NCI-H82 treated with DMSO at 0.1 percent for 48 hours (cell line): ENCODE measurements around the gene SGCB.
"Not testable (repeated sequence)": the region's sequence is repeated elsewhere in the genome, so short reads cannot be mapped to it uniquely, and the experiment has no call there.

Source experiments
- DNase-seq: peaks from one replicate; lab custom pipeline; 2025; ENCODE audit not compliant: unreplicated experiment; lab: John Stamatoyannopoulos, UW

SGCB gene, protein sequence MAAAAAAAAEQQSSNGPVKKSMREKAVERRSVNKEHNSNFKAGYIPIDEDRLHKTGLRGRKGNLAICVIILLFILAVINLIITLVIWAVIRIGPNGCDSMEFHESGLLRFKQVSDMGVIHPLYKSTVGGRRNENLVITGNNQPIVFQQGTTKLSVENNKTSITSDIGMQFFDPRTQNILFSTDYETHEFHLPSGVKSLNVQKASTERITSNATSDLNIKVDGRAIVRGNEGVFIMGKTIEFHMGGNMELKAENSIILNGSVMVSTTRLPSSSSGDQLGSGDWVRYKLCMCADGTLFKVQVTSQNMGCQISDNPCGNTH

DNA sequence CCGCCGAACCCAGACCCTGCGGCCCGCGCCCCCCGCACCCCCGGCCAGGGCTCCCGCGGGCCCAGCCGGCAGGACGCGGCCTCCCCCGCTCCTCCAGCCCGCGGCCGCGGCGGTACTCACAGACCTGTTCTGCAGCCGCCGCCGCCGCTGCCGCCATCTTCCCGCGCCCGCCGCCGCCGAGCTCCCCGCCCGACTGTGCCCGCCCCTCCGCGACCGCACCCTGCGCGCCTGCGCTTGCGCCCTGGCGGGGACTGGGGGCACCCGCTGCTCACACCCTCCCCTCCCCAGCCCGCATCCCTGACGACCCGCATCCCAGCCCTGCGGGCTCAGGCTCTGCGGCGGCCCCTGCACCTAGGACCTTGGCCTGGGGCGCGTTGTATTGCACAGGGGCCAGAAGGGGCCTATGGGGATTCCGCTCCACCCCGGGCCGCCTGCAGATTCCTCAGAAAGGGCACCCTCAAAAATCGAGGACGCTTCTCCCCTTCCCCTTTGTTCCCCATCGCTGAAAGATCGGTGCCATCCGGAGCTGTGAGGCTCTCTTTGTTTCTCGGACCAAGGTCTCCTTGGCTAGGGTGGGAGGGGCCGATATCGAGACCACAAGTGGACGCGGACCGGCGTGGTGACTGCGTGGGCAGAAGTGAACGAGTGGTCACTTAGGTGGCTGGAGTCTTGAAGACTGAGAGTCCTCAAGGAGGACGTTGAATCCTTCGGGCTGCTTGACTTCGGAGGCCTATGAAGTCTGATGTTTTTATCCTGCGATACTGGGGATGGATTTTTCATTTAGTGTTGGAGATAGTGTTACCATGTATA is at the start of gene SGCB:
Gene SGCB (minus strand): TSS at position 197 of the 810 bp plus-strand sequence. CDS start 40 bp downstream, at position 157.
- no peak for DNase-seq

- DNase-seq: not testable (repeated sequence)
Observed at GRCh38 chr4:52086425-52086824, 48.3 kb upstream of the SGCB start.

DNA sequence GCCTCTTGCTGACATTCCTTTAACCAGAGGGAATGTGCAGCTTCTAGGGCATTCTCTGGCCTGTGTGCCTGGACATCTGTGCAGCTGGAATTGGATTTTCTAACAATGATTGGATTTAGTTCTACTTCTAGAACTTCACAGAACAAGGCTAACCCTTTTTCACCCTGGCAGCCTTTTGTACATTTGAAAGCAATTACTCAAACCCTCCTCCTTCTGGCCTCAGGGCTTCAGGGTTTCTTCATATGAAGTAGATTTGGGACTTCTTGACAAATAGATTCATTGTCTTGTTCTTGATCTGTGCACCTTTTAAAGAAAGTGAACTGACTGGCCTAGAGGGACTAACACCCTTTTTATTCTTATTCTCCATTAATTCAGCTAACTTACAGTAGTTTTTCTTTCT is 43.1 kb upstream of the SGCB start:
- DNase-seq: no peak

DNA sequence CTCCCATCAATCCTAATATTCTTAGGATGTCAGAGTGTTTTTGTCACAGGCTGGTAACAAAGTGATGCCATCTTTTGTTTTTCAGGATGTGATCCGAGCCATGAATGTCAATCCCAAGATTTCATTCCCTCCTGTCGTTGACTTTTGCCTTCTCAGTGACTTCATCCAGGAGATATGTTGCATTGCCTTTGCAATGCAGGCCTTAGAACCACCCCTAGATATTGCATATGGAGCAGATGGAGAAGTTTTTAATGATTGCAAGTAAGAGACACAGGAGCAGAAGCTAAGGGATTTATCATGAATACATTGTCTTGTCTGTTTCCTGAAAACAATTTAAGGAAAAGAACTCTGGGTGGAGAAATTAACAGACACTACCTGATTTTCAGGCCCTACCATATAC is 41.6 kb upstream of the SGCB start:
- no peak for DNase-seq

- no peak for DNase-seq
Observed at GRCh38 chr4:52076731-52077130, 38.6 kb upstream of the SGCB start.

- no peak for DNase-seq
Observed at GRCh38 chr4:52071791-52072546, 33.9 kb upstream of the SGCB start.

- no peak for DNase-seq
Observed at GRCh38 chr4:52069571-52069970, 31.5 kb upstream of the SGCB start.

DNA sequence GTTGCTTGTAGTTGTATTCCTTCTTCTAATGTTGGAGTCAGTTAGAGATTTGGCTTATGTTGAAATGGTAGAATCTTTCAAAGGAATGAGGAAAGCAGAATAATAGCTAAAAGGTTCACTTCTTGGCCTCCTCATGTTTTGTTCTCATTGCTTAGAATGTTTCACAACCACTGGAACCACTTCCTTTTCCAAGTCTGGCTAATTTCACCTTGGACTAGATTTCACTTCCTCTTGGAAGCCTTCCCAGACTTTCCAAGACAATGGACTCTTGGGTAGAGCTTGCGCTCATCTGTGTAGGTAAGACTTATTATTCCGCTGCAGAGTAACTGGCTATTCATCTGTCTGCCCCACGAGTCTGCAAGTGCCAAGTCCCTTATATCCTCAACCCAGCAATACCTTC is 21.3 kb upstream of the SGCB start:
- DNase-seq: no peak

- DNase-seq: no peak
Observed at GRCh38 chr4:52058275-52058674, 20.2 kb upstream of the SGCB start.

DNA sequence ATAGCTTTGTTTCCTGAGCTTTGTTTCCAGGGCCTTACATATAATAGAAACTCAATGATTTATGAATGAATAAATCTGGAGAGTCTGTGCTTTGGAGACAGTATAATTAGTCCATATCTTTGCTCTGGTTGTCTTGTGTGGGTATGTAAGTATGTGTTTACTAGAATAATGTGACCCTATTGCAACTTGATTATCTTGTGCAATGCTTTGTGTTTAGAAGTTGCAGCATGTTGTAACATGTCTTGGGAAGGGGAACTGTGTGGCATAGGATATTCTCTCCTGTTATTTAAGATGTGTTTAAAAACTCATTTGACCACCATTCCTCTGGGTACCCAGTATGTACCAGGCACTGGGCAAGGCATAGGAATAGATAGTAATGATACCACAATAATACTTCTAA is 19.1 kb upstream of the SGCB start:
- no peak for DNase-seq

GRCh38 chr4:52054254-52054653 is 16.2 kb upstream of the SGCB start:
- DNase-seq: no peak

DNA sequence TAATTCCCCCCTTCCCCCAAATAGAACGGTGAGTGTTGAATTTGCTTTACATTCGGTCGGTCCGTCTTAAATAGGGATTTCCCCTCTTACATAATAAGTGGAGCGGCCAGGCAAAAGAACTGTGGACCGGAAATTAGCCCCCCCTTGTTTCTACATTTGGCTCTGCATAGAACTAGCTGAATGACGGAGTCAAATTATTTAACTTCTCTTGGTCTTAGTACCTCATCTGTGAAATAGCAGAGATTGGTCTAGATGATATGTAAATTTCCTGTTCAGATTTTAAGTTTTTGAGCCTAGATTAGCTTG is 14.3 kb upstream of the SGCB start:
- no peak for DNase-seq

- no peak for DNase-seq
Observed at GRCh38 chr4:52051615-52052474, 13.7 kb upstream of the SGCB start.

DNA sequence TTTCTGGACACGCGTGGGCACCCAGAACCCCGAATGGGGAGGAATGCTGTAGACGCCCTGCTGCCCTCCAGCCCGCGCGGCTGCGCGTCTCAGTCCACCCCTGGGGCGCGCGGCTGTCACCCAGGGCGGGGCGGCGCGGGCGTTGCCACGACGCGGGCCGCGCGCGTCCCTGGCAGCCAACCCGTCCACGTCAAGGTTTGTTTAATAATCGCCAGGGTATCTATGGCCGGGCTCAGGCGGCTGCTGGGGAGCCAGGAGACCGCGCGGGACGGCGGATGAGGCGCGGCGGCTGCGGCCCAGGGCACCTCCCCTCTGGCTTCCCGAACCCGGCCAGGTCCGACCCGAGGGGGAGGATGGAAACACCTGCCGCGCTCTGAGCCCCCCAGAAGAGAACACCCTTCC is 13.1 kb upstream of the SGCB start, which contains the start of gene SPATA18:
Gene SPATA18 (plus strand): TSS at position 92 of the 402 bp plus-strand sequence. CDS start 401 bp downstream, outside the sequence.
- no peak for DNase-seq

DNA sequence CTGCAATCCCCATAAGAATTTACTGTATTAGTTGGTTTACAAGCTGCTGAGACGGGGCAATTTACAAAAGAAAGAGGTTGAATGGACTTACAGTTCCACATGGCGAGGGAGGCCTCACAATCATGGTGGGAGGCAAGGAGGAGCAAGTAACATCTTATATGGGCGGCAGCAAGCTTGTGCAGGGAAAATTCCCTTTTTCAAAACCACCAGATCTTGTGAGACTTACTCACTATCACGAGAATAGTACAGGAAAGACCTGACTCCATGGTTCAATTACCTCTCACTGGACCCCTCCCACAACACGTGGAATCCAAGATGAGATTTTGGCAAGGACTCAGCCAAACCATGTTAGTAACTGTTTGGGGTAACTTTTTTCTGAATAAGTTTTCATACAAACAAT is 11.2 kb upstream of the SGCB start:
- no peak for DNase-seq

- no peak for DNase-seq
Observed at GRCh38 chr4:52045028-52045427, 6.9 kb upstream of the SGCB start.

DNA sequence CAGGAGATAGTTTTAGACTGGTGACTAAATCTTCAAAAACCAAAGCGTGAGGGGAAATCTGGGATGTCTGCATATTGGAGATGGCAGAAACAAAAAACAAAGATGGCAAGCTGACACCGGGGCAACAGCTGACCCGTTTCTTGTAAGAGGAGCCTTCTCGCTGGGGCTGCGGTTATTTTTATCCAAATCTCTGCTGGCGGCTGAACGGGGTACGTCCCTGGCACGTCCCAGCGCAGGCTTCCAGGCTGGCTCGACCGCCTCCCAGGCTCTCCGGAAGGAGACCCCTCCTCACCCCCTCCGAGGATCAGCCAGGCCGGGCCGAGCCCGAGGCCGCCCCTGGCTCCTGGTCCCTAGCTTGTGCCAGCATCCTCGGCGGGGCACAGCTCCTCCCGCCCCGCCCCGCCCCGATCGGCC is 403 bp downstream of the SGCB start:
- DNase-seq: no peak

- DNase-seq: no peak
Observed at GRCh38 chr4:52036886-52037530, 1.1 kb downstream of the SGCB start.

DNA sequence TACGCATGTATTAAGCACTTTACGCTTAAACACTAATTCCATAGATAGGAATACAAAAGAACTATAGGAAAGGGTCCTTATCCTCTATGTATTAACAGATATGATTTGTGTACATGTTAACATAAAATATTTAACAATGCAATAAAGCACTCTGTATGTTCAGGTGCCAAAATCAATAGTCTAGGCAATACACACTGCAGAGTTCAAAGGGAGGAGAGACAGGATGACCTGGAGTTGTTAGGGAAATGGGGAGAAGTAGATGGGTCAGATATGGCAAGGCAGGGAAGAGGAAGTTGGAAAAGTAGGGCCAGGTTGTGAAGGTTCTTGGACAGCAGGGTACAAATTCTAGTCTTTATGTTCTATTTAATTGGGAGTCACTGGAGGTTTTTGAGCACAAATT is 2.9 kb downstream of the SGCB start:
- DNase-seq: no peak

GRCh38 chr4:52032005-52032404 is 6.1 kb downstream of the SGCB start:
- DNase-seq: no peak
